Epithelial cell of proximal tubule (primary cell): ENCODE measurements around the gene ZNF552. TPM values are rescaled to one million over a fixed set of nuclear protein-coding genes. Genes with fewer than 3 reads are reported as not detected.

Source experiments
- DNase-seq: peaks from one replicate; pipeline ENCODE4 v3.0.0-alpha.2; 2011; ENCODE audit warnings: low read depth
- H3K4me3 ChIP-seq: 2 replicates; pipeline ENCODE4 v1.5.1; 2011; ENCODE audit warnings: low read depth, mild to moderate bottlenecking, low read length
- CTCF ChIP-seq: conservative IDR thresholded peaks from 2 replicates; pipeline ENCODE4 v1.5.1; 2012; ENCODE audit warnings: low read depth, mild to moderate bottlenecking, low read length
- total RNA-seq: library from RNA; depleted of rRNA; stranded (reverse); fragments of >200 nt; gene quantifications from 2 replicates; pipeline ENCODE4 v1.2.3, GENCODE V29; 2015

ZNF552 gene
- total RNA-seq, 1 donor from 2014 or later = 7.0 TPM

GRCh38 chr19:57788114-57788692 is 26.5 kb downstream of the ZNF552 start:
- no peak overlapping the region for H3K4me3 ChIP-seq
- TF ChIP-seq CTCF = no peak
- no peak for DNase-seq

DNA sequence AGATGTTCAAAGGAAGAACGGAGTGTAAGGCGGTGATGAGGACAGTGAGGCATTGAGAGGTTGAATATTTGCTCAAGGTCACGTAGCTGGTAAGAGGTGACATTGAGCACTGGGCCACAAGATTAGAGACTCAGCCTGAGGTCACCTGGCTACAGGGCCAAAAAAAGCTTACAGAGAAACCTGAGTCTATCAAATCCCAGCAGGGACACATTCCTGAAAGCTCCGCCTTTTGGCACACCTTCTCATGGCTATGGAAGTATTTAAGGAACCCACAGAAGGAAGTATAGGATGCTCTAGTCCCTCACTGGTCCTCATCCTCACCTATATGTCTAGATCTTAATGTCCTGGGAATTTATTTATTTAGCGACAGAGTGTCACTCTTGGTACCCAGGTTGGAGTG is 27.8 kb downstream of the ZNF552 start:
- TF ChIP-seq CTCF = no peak
- DNase-seq = no peak
- no peak overlapping the region for H3K4me3 ChIP-seq

DNA sequence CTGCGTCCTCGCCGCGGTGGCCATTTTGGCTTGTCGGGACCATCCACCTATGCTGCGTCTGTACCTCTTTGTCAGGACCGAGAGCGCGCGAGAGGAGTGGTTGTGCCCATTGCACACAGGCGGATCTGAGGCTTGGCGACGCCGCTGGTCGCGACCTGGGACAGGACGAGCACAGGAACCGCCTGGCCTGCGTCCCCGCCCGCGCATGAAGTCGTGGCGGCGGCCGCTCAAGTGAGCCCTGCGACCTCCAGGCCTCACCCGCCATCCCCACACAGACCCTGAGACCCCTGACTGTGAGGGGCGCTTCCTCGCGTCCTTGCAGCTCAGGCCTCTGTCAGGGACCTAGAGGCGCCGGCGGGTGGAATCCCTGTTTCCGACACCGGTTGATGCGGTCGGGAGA is 28.4 kb downstream of the ZNF552 start:
- no peak overlapping the region for H3K4me3 ChIP-seq
- no peak for TF ChIP-seq CTCF
- no peak for DNase-seq

GRCh38 chr19:57779220-57779845 is 35.4 kb downstream of the ZNF552 start:
- TF ChIP-seq CTCF = no peak
- H3K4me3 ChIP-seq = no peak overlapping the region
- DNase-seq = no peak

GRCh38 chr19:57778336-57778735 is 36.4 kb downstream of the ZNF552 start:
- DNase-seq = no peak
- no peak for TF ChIP-seq CTCF
- H3K4me3 ChIP-seq = no peak overlapping the region

GRCh38 chr19:57776764-57777296 is 37.9 kb downstream of the ZNF552 start:
- DNase-seq = no peak
- no peak overlapping the region for H3K4me3 ChIP-seq
- TF ChIP-seq CTCF = no peak

GRCh38 chr19:57773488-57773887 is 41.2 kb downstream of the ZNF552 start:
- no peak for DNase-seq
- no peak overlapping the region for H3K4me3 ChIP-seq
- TF ChIP-seq CTCF = no peak
